ENCODE data around the gene FAM168A.
A peak's percentile ranks its signal among the peaks of the same experiment; 100 is the strongest.

FAM168A gene

GRCh38 chr11:73554671-73555320 is 43.1 kb downstream of the FAM168A start:
- Mint-ChIP-seq H3K4me3 (no peak overlapping the region), H3K9me3 (no peaks in the 10 kb centered on the region), H3K27ac (no peak overlapping the region), H3K4me1 (peaks cover 24% of the 10 kb centered on the region), H3K36me3 (no peaks in the 10 kb centered on the region)
- ATAC-seq (no peak), DNase-seq (ENCODE audit: low spot score in 2 of 2) (no peak)

DNA sequence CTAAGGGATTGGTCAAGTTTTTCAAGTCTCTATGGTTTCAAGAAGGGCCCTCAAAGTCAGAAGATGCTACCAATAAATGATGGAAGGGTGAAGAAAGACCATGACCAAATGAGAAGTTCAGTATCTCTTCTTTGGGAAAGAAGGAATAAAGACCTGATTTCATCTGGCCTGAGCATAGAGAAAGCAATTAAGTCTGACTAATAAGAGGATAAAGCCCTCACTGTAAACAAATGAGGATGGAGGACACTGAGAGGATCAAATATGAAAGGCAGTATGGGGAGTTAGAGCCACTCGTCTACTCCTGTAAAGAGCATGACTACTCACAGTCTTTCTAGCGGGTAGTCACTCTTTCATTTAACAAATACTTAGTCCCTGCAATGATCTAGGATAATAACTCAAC is 44.6 kb downstream of the FAM168A start:
- H3K4me1 Mint-ChIP-seq, result peaks cover 24% of the 10 kb centered on the region
- H3K27ac Mint-ChIP-seq, result no peak overlapping the region
- H3K9me3 Mint-ChIP-seq, result no peaks in the 10 kb centered on the region
- no peaks in the 10 kb centered on the region for H3K36me3 Mint-ChIP-seq
- DNase-seq (ENCODE audit: low spot score in 2 of 2) (no peak), ATAC-seq (no peak)
- H3K4me3 Mint-ChIP-seq, result no peak overlapping the region

DNA sequence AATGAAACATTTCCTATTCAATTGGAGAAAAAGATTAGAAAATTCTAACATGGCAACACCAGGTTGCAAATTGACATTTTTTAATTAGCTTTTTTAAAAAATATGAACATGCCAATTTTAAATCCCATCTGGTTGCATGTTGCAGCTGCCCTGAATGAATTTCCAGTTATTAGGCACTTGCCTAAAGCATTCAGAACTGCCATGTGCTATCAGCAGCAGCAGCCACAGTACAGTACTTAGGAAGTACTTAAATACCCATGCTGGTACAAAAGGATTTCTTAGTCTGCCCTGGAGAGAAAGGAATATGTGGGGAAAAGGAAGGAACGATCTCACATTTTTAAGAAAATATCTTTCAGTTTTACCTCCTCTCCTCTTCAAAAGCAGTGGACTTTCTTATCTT is 46.2 kb downstream of the FAM168A start:
- DNase-seq (ENCODE audit: low spot score in 2 of 2) (no peak), ATAC-seq (no peak)
- H3K4me3 Mint-ChIP-seq, result no peak overlapping the region
- no peak overlapping the region for H3K27ac Mint-ChIP-seq
- H3K9me3 Mint-ChIP-seq, result no peaks in the 10 kb centered on the region
- peaks cover 29% of the 10 kb centered on the region for H3K4me1 Mint-ChIP-seq
- H3K36me3 Mint-ChIP-seq, result no peaks in the 10 kb centered on the region

GRCh38 chr11:73549376-73549775 is 48.5 kb downstream of the FAM168A start:
- H3K27ac Mint-ChIP-seq, result no peak overlapping the region
- no peaks in the 10 kb centered on the region for H3K9me3 Mint-ChIP-seq
- H3K4me1 Mint-ChIP-seq, result peaks cover 22% of the 10 kb centered on the region
- DNase-seq (ENCODE audit: low spot score in 2 of 2) (no peak), ATAC-seq (no peak)
- no peak overlapping the region for H3K4me3 Mint-ChIP-seq
- no peaks in the 10 kb centered on the region for H3K36me3 Mint-ChIP-seq

GRCh38 chr11:73547706-73548595 is 50.0 kb downstream of the FAM168A start:
- H3K4me3 Mint-ChIP-seq, result no peak overlapping the region
- H3K9me3 Mint-ChIP-seq, result no peaks in the 10 kb centered on the region
- no peaks in the 10 kb centered on the region for H3K36me3 Mint-ChIP-seq
- ATAC-seq, result no peak
- H3K27ac Mint-ChIP-seq, result no peak overlapping the region
- DNase-seq (ENCODE audit: low spot score in 2 of 2), result no peak
- peaks cover 23% of the 10 kb centered on the region for H3K4me1 Mint-ChIP-seq

GRCh38 chr11:73542175-73542574 is 55.7 kb downstream of the FAM168A start:
- H3K27ac Mint-ChIP-seq, result no peak overlapping the region
- no peaks in the 10 kb centered on the region for H3K9me3 Mint-ChIP-seq
- ATAC-seq (no peak), DNase-seq (ENCODE audit: low spot score in 2 of 2) (no peak)
- H3K4me1 Mint-ChIP-seq, result peaks cover 26% of the 10 kb centered on the region
- no peaks in the 10 kb centered on the region for H3K36me3 Mint-ChIP-seq
- no peak overlapping the region for H3K4me3 Mint-ChIP-seq

DNA sequence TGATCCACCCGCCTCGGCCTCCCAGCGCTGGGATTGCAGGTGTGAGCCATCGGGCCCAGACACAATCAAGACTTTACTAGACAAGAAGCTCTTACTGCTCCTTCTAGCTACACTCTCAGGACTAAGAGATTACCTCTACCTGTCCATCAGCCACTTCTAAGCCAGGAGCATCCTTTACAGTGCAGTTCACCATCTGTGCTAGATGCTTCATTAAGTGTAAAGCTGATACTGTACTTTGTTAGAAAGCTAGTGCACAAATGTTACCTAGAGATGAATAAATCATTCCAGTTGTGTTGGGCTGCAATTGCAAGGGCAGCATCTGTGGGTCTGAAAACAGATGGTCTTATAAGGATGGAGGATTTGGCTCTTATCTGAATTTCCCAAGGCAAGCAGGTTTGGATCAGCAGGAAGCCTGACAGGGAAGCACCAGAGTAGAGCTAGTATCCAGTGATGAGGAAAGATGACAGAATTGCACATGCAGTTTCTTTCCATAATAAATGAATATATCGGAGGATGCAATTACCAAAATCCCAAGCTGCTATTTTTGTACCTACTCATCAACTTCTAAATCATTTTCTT is 58.3 kb downstream of the FAM168A start:
- ATAC-seq, result no peak
- no peaks in the 10 kb centered on the region for H3K36me3 Mint-ChIP-seq
- no peak for DNase-seq (ENCODE audit: low spot score in 2 of 2)
- no peak overlapping the region for H3K27ac Mint-ChIP-seq
- H3K4me3 Mint-ChIP-seq, result no peak overlapping the region
- no peaks in the 10 kb centered on the region for H3K9me3 Mint-ChIP-seq
- H3K4me1 Mint-ChIP-seq, result peaks cover 26% of the 10 kb centered on the region

DNA sequence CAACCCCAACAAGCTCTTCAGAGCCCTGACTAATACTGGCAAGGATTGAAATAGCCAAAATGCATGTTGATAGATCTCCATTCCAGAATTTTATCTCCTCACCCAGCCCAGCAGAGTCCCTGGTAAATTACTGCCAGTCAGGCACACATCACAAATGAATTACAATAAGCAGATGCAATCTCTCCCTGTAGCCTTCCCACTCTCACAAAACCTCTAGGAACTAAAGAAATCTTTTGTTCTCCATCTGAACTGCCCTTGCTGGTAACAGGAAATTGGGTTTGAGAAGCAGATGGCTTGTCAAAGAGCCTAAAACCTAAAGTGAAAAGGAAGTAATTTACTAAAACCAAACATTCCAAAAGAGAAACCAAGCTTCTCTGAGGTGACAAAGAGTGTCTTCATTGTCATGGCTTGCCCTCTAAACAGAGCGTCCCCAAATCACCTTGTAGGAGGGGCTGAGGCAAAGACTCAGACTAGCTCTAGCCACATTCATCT is 59.5 kb downstream of the FAM168A start:
- H3K4me3 Mint-ChIP-seq, result no peak overlapping the region
- peak; percentile 81 for ATAC-seq
- peak overlapping the region; percentile 45 for H3K27ac Mint-ChIP-seq
- H3K9me3 Mint-ChIP-seq, result no peaks in the 10 kb centered on the region
- H3K36me3 Mint-ChIP-seq, result no peaks in the 10 kb centered on the region
- no peak for DNase-seq (ENCODE audit: low spot score in 2 of 2)
- peaks cover 26% of the 10 kb centered on the region for H3K4me1 Mint-ChIP-seq

GRCh38 chr11:73537969-73538368 is 59.9 kb downstream of the FAM168A start:
- no peaks in the 10 kb centered on the region for H3K9me3 Mint-ChIP-seq
- H3K36me3 Mint-ChIP-seq, result no peaks in the 10 kb centered on the region
- peaks cover 24% of the 10 kb centered on the region for H3K4me1 Mint-ChIP-seq
- DNase-seq (ENCODE audit: low spot score in 2 of 2) (no peak), ATAC-seq (no peak)
- no peak overlapping the region for H3K4me3 Mint-ChIP-seq
- H3K27ac Mint-ChIP-seq, result peak overlapping the region; percentile 45

- no peak overlapping the region for H3K27ac Mint-ChIP-seq
- no peak for ATAC-seq
Observed at GRCh38 chr11:73536961-73537360, 61.0 kb downstream of the FAM168A start.

DNA sequence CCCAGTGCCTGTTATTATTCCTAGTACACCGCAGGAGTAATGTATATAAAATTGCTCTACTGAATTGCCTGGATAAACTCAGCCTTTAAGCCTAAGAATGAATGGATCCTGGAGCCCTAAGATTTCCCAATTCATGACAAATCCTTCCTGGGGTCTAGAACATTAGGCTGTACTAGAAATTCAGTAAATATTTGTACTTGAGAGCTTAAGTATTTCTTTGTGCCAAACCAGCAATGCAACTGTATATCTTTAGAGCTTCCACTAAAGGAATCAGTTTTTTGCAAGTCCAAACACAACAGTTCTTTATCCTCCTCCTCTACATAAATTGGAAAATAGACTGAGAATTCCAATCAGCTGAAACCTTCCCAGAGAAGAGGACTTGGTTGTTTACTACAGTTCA is 65.6 kb downstream of the FAM168A start:
- no peaks in the 10 kb centered on the region for H3K9me3 Mint-ChIP-seq
- DNase-seq (ENCODE audit: low spot score in 2 of 2), result no peak
- no peak overlapping the region for H3K27ac Mint-ChIP-seq
- ATAC-seq, result no peak
- H3K4me1 Mint-ChIP-seq, result peaks cover 9% of the 10 kb centered on the region
- no peaks in the 10 kb centered on the region for H3K36me3 Mint-ChIP-seq
- no peak overlapping the region for H3K4me3 Mint-ChIP-seq

More at GRCh38 chr11:73536961-73537360, 61.0 kb downstream of the FAM168A start:
- DNase-seq (ENCODE audit: low spot score in 2 of 2), result no peak
- Mint-ChIP-seq H3K9me3 (no peaks in the 10 kb centered on the region), H3K4me1 (peaks cover 15% of the 10 kb centered on the region), H3K4me3 (no peak overlapping the region), H3K36me3 (no peaks in the 10 kb centered on the region)

DNA sequence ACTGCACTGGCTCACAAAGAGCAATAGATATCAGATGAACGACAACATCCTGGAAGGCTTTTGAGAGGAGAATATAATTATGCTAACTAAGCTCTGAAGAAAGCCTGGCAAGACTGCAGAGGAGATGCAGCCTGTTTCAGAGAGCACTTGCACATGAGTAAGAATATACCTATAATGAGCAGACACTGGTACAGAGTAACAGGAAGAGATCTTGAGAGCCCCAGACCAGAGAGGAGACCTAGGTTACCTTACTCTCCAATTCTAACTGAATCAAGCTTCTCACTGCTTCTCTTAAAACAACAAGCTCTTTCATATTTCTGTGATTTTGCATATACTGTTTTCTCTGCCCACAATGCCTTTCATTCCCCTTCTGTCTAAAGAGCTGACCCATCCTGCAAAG is 66.5 kb downstream of the FAM168A start:
- DNase-seq (ENCODE audit: low spot score in 2 of 2), result no peak
- Mint-ChIP-seq H3K27ac (no peak overlapping the region), H3K36me3 (no peaks in the 10 kb centered on the region), H3K4me3 (no peak overlapping the region), H3K4me1 (peaks cover 9% of the 10 kb centered on the region), H3K9me3 (no peaks in the 10 kb centered on the region)
- no peak for ATAC-seq

- Mint-ChIP-seq H3K4me1 (peaks cover 9% of the 10 kb centered on the region), H3K4me3 (no peak overlapping the region), H3K9me3 (no peaks in the 10 kb centered on the region), H3K36me3 (no peaks in the 10 kb centered on the region), H3K27ac (no peak overlapping the region)
- ATAC-seq (no peak), DNase-seq (ENCODE audit: low spot score in 2 of 2) (no peak)
Observed at GRCh38 chr11:73530109-73530508, 67.8 kb downstream of the FAM168A start.

DNA sequence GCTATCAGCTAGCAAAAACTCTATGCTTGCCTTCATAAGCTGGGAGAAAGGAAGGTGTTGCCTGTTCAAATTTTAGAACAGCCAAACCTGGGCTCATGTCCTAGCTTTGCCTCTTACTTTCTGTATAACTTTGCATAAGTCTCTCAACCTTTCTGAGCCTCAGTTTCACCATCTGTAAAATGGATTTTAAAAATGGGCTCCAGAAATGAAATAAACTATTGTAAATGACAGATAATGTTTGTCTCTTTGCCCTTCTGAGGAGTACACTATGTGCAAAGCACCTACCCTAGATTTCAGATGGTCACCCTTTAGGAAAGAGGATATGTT is 68.7 kb downstream of the FAM168A start:
- H3K4me3 Mint-ChIP-seq, result no peak overlapping the region

GRCh38 chr11:73528483-73529203 is 69.3 kb downstream of the FAM168A start:
- no peaks in the 10 kb centered on the region for H3K36me3 Mint-ChIP-seq
- no peak overlapping the region for H3K4me3 Mint-ChIP-seq
- no peak overlapping the region for H3K27ac Mint-ChIP-seq
- no peaks in the 10 kb centered on the region for H3K9me3 Mint-ChIP-seq
- peaks cover 9% of the 10 kb centered on the region for H3K4me1 Mint-ChIP-seq
- DNase-seq (ENCODE audit: low spot score in 2 of 2) (no peak), ATAC-seq (no peak)

More for the DNA sequence above, 68.7 kb downstream of the FAM168A start:
- DNase-seq (ENCODE audit: low spot score in 2 of 2) (no peak), ATAC-seq (no peak)
- H3K36me3 Mint-ChIP-seq, result no peaks in the 10 kb centered on the region
- no peaks in the 10 kb centered on the region for H3K9me3 Mint-ChIP-seq
- H3K4me1 Mint-ChIP-seq, result peaks cover 9% of the 10 kb centered on the region
- H3K27ac Mint-ChIP-seq, result no peak overlapping the region

Data from stimulated activated effector memory CD8-positive, alpha-beta T cell treated with anti-CD3 and anti-CD28 coated beads, Interleukin-12 subunit alpha, Interleukin-12 subunit beta, amount 100 ng/mL, for 72 hours (primary cell).